Spleen (tissue), 13 donors: ENCODE results near the gene TMTC4. TPM values are rescaled to one million over a fixed set of nuclear protein-coding genes. Genes with fewer than 3 reads are reported as not detected.

Experiments used
- DNase-seq: peaks from one replicate; pipeline ENCODE4 v3.0.0-alpha.2; 2020
- H3K27ac ChIP-seq, 8 donors: fragments of 200-600 bp; sonication (generic) in 7 of 8; 1 replicate in 4 of 8; 2 replicates in 4 of 8; pipeline versions ENCODE4 v1.5.0 to v1.8.0; 2016 to 2021; ENCODE audit warnings: inconsistent platforms in 4 of 8, mild to moderate bottlenecking in 4 of 8, moderate library complexity in 1 of 8
- H3K27me3 ChIP-seq, 7 donors: fragments of 200-600 bp; sonication (generic) in 6 of 7; replicated peaks in 1 of 7; 1 replicate in 4 of 7; 2 replicates in 3 of 7; pipeline versions ENCODE4 v1.5.0 to v1.8.0; 2016 to 2021; ENCODE audit warnings: inconsistent platforms in 3 of 7, mild to moderate bottlenecking in 1 of 7
- H3K36me3 ChIP-seq, 6 donors: fragments of 200-600 bp; sonication (generic) in 5 of 6; 1 replicate in 4 of 6; 2 replicates in 2 of 6; pipeline versions ENCODE4 v1.5.0 to v1.8.0; 2016 to 2021; ENCODE audit warnings: inconsistent platforms in 2 of 6
- H3K4me1 ChIP-seq, 6 donors: fragments of 200-600 bp; sonication (generic) in 5 of 6; 1 replicate in 3 of 6; 2 replicates in 3 of 6; pipeline versions ENCODE4 v1.5.0 to v1.8.0; 2016 to 2021; ENCODE audit warnings: inconsistent platforms in 3 of 6
- H3K4me3 ChIP-seq, 8 donors: fragments of 200-600 bp; sonication (generic) in 7 of 8; 1 replicate in 4 of 8; 2 replicates in 4 of 8; pipeline versions ENCODE4 v1.5.0 to v1.8.0; 2016 to 2021; ENCODE audit warnings: inconsistent platforms in 4 of 8, mild to moderate bottlenecking in 4 of 8, moderate library complexity in 2 of 8
- H3K9me3 ChIP-seq, 8 donors: fragments of 200-600 bp; sonication (generic) in 7 of 8; 1 replicate in 4 of 8; 2 replicates in 4 of 8; pipeline versions ENCODE4 v1.5.0 to v1.8.0; 2016 to 2021; ENCODE audit warnings: inconsistent platforms in 4 of 8
- CTCF ChIP-seq, 11 experiments: fragments of 200-600 bp in 7 of 11; fragments of 450-650 bp in 4 of 11; sonication (generic) in 4 of 11; IDR thresholded peaks in 8 of 11; conservative IDR thresholded peaks in 3 of 11; 1 replicate in 7 of 11; 2 replicates in 4 of 11; pipeline versions ENCODE4 v1.4.0 to v1.8.0; 2016 to 2021; ENCODE audit warnings: antibody characterized with exemption in 11 of 11, inconsistent platforms in 4 of 11, mild to moderate bottlenecking in 1 of 11
- POLR2A ChIP-seq, 3 donors: fragments of 450-650 bp; IDR thresholded peaks; one replicate each; pipeline ENCODE4 v1.5.1; 2017; ENCODE audit warnings: antibody characterized with exemption in 3 of 3, mild to moderate bottlenecking in 1 of 3
- POLR2AphosphoS5 ChIP-seq, 3 donors: sonication (generic); formaldehyde crosslinking; IDR thresholded peaks; one replicate each; pipeline ENCODE4 v1.5.1; 2017; ENCODE audit warnings: antibody characterized with exemption in 3 of 3
- WGBS, 5 donors: extraction: QIAGEN DNeasy Blood & Tissue Kit in 3 of 5; methylation state at CpG; one replicate each; pipeline versions ENCODE4 v1.1.5 to v1.1.7; 2013 to 2018; 5-methylcytosine and 5-hydroxymethylcytosine counted together
- intact Hi-C: fragments of 100-400 bp; cut with DNase I; formaldehyde crosslinking; loops from one replicate; pipeline ENCODE4 v1.15.0; 2023; ENCODE audit warnings: low total_unique reads
- long read RNA-seq, 2 donors: transcript quantifications; one replicate each; lab custom pipeline, GENCODE V29; 2026
- polyA plus RNA-seq, 3 donors: library from polyadenylated mRNA; stranded (reverse); fragments of 200-250 nt; gene quantifications; one replicate each; pipeline ENCODE4 v1.2.1, GENCODE V29; 2013
- total RNA-seq, 7 donors: library from RNA; depleted of rRNA in 3 of 7; stranded (reverse); fragments of >200 nt in 3 of 7; fragmentation: NEBNext Ultra II Directional in 4 of 7; extraction: Animal tissue kit (Norgen Biotek cat#: 25700) in 4 of 7; gene quantifications; one replicate each; pipeline versions ENCODE4 v1.1.0 to v1.2.1, GENCODE V29; 2016 to 2021
- donor health status: healthy with polysubstance abuse.
- donor health status: DM: no; HTN: no; CAD: no; lungs with moderate emphysema.
- donor health status: DM: no; HTN: no; CAD: no.
- donor health status: Bipolar disorder and iron deficiency.
- donor health status: healthy.
- donor health status: DM: no; HTN: no; CAD: no.
- donor health status: DM: yes; HTN: yes; CAD: no.

TMTC4 gene
- 10 to 100 TPM in 5 of 7 donors, 1 to 10 TPM in 2; 8.9 to 17.7 (median 14.8) TPM for total RNA-seq
- polyA plus RNA-seq, result 1 to 10 TPM; 3.7 to 6.9 (median 4.1) TPM
- long read RNA-seq, donor 1, partial matches to known transcripts, result 0 of 1 reads
- long read RNA-seq, donor 1, other reads (novel, unspliced or antisense), result 0 of 1 reads
- long read RNA-seq, donor 2, partial matches to known transcripts, result 0 of 1 reads
- long read RNA-seq, donor 2, other reads (novel, unspliced or antisense), result 0 of 1 reads

GRCh38 chr13:100674572-100674871 lies at the start of gene TMTC4:
TSS of gene TMTC4 (minus strand) at chr13:100674795. CDS start at chr13:100670362, 4,433 bp downstream.
- DNase-seq, result no peak
- Histone ChIP-seq H3K36me3 (peaks cover 0 to 9% (median 0%) of the 10 kb centered on the region in 6 donors), H3K27me3 (peaks cover 0 to 9% (median 0%) of the 10 kb centered on the region in 7 donors), H3K9me3 (no peaks in the 10 kb centered on the region), H3K27ac (peak within 1 kb of the TSS; percentile 60 to 91 (median 88)), H3K4me1 (peaks cover 10 to 38% (median 21%) of the 10 kb centered on the region in 6 donors), H3K4me3 (peak within 1 kb of the TSS; percentile 82 to 99 (median 92))
- WGBS, 5 donors, result 0% methylated on average over 7 to 45 of the region's 45 CpGs; no CpG with 5 or more reads in 1 of the 5 donors
- intact Hi-C loops, result no loop called here
- no peak for TF ChIP-seq CTCF (IDR thresholded peaks at IDR 0.05 in 8 of 11, conservative IDR thresholded peaks at IDR 0.05 in 3 of 11)
- no peak for TF ChIP-seq POLR2A (IDR thresholded peaks at IDR 0.05)
- no peak for TF ChIP-seq POLR2AphosphoS5 (IDR thresholded peaks at IDR 0.05)

DNA sequence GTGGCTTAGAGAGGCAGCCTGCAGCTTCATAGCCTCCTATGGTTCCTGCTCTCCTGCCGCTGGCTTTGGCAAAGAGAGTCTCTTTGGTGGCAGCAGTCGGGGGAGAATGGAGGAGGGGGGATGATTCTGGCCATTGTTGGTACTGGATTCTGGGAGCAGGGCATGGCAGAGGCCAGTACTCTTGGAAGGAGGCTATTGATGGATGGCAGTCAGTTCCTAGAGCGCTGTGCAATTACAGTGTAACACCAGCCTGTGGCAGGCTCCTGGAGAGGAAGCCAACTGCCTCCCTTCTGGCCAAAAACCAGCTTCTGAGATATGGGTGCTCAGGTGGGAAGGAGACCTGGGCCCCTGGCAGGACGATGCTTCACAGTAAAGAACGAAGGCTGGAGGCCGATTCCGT lies 47.9 kb upstream of the TMTC4 start:
- H3K4me3 ChIP-seq, result no peak overlapping the region
- peaks cover 0 to 24% (median 0%) of the 10 kb centered on the region in 7 donors for H3K27me3 ChIP-seq
- H3K9me3 ChIP-seq, result peaks cover 0 to 18% (median 0%) of the 10 kb centered on the region in 8 donors
- 81 to 84% (median 82%) methylated on average over 7 of the region's 7 CpGs for WGBS, 5 donors
- H3K36me3 ChIP-seq, result no peaks in the 10 kb centered on the region
- intact Hi-C loops, result no loop called here
- no peak for DNase-seq
- no peak overlapping the region for H3K27ac ChIP-seq
- H3K4me1 ChIP-seq, result no peaks in the 10 kb centered on the region
- TF ChIP-seq POLR2AphosphoS5 (IDR thresholded peaks at IDR 0.05) (no peak), POLR2A (IDR thresholded peaks at IDR 0.05) (no peak), CTCF (IDR thresholded peaks at IDR 0.05 in 8 of 11, conservative IDR thresholded peaks at IDR 0.05 in 3 of 11) (no peak)

- DNase-seq, result no peak
Measured at GRCh38 chr13:100721885-100722512, 47.4 kb upstream of the TMTC4 start.

More at GRCh38 chr13:100721885-100722512, 47.4 kb upstream of the TMTC4 start:
- TF ChIP-seq POLR2A (IDR thresholded peaks at IDR 0.05), result no peak
- no peak for TF ChIP-seq POLR2AphosphoS5 (IDR thresholded peaks at IDR 0.05)
- peak in 10 of 11 experiments; percentile 11 to 73 (median 58) for TF ChIP-seq CTCF (IDR thresholded peaks at IDR 0.05 in 8 of 11, conservative IDR thresholded peaks at IDR 0.05 in 3 of 11)
- Histone ChIP-seq H3K36me3 (no peaks in the 10 kb centered on the region), H3K4me1 (no peaks in the 10 kb centered on the region), H3K4me3 (no peak overlapping the region), H3K27ac (no peak overlapping the region), H3K9me3 (peaks cover 0 to 13% (median 0%) of the 10 kb centered on the region in 8 donors), H3K27me3 (peaks cover 0 to 26% (median 0%) of the 10 kb centered on the region in 7 donors)
- intact Hi-C loops, result no loop called here
- WGBS, 5 donors, result 13 to 18% (median 17%) methylated on average over 6 of the region's 6 CpGs
